Measurements from ENCODE around the gene TAF1B. TPM values are rescaled to one million over a fixed set of nuclear protein-coding genes. Genes with fewer than 3 reads are reported as not detected.

The TAF1B gene
- total RNA-seq, 4 donors from 2014 or later: 6.7 to 19.3 (median 14.9) TPM

- peaks cover 0 to 20% (median 0%) of the 10 kb centered on the region in 3 donors for H3K4me1 ChIP-seq
- 91% methylated on average over 9 to 13 of the region's 13 CpGs for WGBS, 2 donors
- no peaks in the 10 kb centered on the region for H3K36me3 ChIP-seq
- intact Hi-C loops (cut with DNase I): no loop called here
- peak overlapping the region; percentile 35 to 80 (median 60) for H3K27ac ChIP-seq
- no peaks in the 10 kb centered on the region for H3K27me3 ChIP-seq
- H3K4me3 ChIP-seq: no peak overlapping the region
- DNase-seq: no peak
- no peak for TF ChIP-seq POLR2A (IDR thresholded peaks at IDR 0.05)
- TF ChIP-seq, protein P1, sequence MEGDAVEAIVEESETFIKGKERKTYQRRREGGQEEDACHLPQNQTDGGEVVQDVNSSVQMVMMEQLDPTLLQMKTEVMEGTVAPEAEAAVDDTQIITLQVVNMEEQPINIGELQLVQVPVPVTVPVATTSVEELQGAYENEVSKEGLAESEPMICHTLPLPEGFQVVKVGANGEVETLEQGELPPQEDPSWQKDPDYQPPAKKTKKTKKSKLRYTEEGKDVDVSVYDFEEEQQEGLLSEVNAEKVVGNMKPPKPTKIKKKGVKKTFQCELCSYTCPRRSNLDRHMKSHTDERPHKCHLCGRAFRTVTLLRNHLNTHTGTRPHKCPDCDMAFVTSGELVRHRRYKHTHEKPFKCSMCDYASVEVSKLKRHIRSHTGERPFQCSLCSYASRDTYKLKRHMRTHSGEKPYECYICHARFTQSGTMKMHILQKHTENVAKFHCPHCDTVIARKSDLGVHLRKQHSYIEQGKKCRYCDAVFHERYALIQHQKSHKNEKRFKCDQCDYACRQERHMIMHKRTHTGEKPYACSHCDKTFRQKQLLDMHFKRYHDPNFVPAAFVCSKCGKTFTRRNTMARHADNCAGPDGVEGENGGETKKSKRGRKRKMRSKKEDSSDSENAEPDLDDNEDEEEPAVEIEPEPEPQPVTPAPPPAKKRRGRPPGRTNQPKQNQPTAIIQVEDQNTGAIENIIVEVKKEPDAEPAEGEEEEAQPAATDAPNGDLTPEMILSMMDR (IDR thresholded peaks at IDR 0.05): no peak
- no peaks in the 10 kb centered on the region for H3K9me3 ChIP-seq
Observed at GRCh38 chr2:9819551-9819950, 23.7 kb upstream of the TAF1B start.

- Histone ChIP-seq H3K36me3 (no peaks in the 10 kb centered on the region), H3K27me3 (no peaks in the 10 kb centered on the region), H3K9me3 (no peaks in the 10 kb centered on the region), H3K27ac (peak overlapping the region; percentile 35 to 80 (median 70)), H3K4me3 (no peak overlapping the region), H3K4me1 (peaks cover 0 to 18% (median 0%) of the 10 kb centered on the region in 3 donors)
- DNase-seq: no peak
- WGBS, 2 donors: 81 to 84% methylated on average over 20 to 21 of the region's 32 CpGs
- TF ChIP-seq POLR2A (IDR thresholded peaks at IDR 0.05): no peak
- TF ChIP-seq, protein P1 (IDR thresholded peaks at IDR 0.05): no peak
- intact Hi-C loops (cut with DNase I): no loop called here
Observed at GRCh38 chr2:9820020-9820973, 23.0 kb upstream of the TAF1B start.

GRCh38 chr2:9821805-9822445 lies 21.3 kb upstream of the TAF1B start:
- Histone ChIP-seq H3K27me3 (no peaks in the 10 kb centered on the region), H3K9me3 (no peaks in the 10 kb centered on the region), H3K27ac (peak overlapping the region; percentile 63 to 80 (median 72)), H3K4me1 (peaks cover 0 to 18% (median 0%) of the 10 kb centered on the region in 3 donors), H3K36me3 (no peaks in the 10 kb centered on the region), H3K4me3 (no peak overlapping the region)
- intact Hi-C loops (cut with DNase I): no loop called here
- no peak for DNase-seq
- 74 to 91% methylated on average over 3 to 8 of the region's 12 CpGs for WGBS, 2 donors
- TF ChIP-seq POLR2A (IDR thresholded peaks at IDR 0.05): no peak
- TF ChIP-seq, protein P1 (IDR thresholded peaks at IDR 0.05): no peak

- H3K27ac ChIP-seq: no peak overlapping the region
- H3K27me3 ChIP-seq: no peaks in the 10 kb centered on the region
- no peak overlapping the region for H3K4me3 ChIP-seq
- H3K9me3 ChIP-seq: no peaks in the 10 kb centered on the region
- no peak for TF ChIP-seq POLR2A (IDR thresholded peaks at IDR 0.05)
- TF ChIP-seq, protein P1 (IDR thresholded peaks at IDR 0.05): no peak
- intact Hi-C loops (cut with DNase I): no loop called here
- no peak for DNase-seq
- H3K4me1 ChIP-seq: peaks cover 0 to 11% (median 0%) of the 10 kb centered on the region in 3 donors
- no peaks in the 10 kb centered on the region for H3K36me3 ChIP-seq
- WGBS, 2 donors: 100% methylated on average over 1 to 3 of the region's 3 CpGs
Observed at GRCh38 chr2:9824441-9824840, 18.8 kb upstream of the TAF1B start.

Data from esophagus squamous epithelium (tissue), 5 donors.